Stimulated activated CD8-positive, alpha-beta memory T cell treated with anti-CD3 and anti-CD28 coated beads, Interleukin-12 subunit alpha, Interleukin-12 subunit beta, amount 100 ng/mL, for 1 hour (primary cell): ENCODE measurements around the gene ANKRD37.
A peak's percentile ranks its signal among the peaks of the same experiment; 100 is the strongest.

ENCODE experiments used
- DNase-seq: peaks from one replicate; pipeline ENCODE4 v3.0.0-alpha.2; 2020; ENCODE audit warnings: low read depth

ANKRD37 gene

GRCh38 chr4:185421366-185422124, 24.9 kb downstream of the ANKRD37 start:
- DNase-seq: no peak

- no peak for DNase-seq
Measured at GRCh38 chr4:185424905-185425646, 28.4 kb downstream of the ANKRD37 start.

DNA sequence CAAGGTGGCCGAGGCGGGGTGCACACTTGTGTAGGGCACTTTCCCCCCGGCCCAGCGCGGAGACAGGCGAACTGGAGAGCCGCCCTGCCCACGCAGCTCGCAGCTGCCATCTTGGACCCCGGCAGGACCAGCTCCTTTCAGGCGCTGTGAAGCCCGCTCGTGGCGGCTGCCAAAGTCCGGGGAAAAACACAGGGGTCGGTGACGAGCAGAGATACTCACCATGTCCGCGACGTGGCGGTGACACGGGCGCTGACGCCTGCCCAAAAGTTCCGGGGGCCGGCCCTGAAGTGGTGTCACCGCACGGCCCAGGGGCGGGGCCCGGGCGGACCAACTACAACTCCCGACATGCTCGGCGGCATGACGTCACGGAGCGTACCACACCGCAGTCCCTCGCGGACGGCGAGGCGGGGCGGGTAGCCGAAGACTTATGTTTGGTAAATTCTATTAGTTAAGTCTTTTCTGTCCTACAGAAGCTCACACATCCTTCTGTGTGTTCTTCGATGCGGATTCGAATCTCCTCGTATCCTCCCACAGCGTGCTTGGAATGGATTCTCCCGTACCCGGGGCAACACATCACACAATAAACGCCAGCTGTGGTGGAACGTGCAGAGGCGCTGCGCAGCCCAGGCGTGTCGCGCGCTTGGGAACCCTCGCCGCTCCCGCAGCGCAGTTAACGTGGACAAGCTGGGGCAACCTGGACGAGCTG, 29.2 kb downstream of the ANKRD37 start, which contains the start of gene UFSP2:
TSS of gene UFSP2 (minus strand) at position 318 of the 706 bp plus-strand sequence. CDS start at position 222, 96 bp downstream.
- peak; percentile 80 for DNase-seq

GRCh38 chr4:185426960-185427688, 30.5 kb downstream of the ANKRD37 start:
- no peak for DNase-seq

- no peak for DNase-seq
Measured at GRCh38 chr4:185429660-185430059, 33.0 kb downstream of the ANKRD37 start.

- no peak for DNase-seq
Measured at GRCh38 chr4:185435466-185435865, 38.8 kb downstream of the ANKRD37 start.

DNA sequence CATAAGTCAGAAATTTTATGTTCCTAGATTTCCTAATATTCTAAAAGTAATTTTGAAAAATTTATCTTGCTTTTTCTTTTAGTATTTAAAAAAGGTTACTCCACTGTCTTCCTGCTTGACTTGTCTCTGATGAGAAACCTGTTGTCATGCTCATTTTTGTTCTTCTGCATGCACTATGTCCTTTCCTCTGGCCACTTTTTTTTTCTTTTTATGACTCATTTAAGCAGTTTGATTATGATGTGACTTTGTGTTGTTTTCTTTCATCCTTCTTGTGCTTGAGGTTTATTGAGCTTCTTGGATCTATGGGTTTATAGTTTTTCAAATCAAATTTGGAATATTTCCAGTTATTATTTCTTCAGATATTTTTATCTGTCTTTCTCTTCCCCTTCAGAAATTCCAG, 41.2 kb downstream of the ANKRD37 start:
- no peak for DNase-seq

- DNase-seq: no peak
Measured at GRCh38 chr4:185441479-185441878, 44.8 kb downstream of the ANKRD37 start.

- no peak for DNase-seq
Measured at GRCh38 chr4:185445209-185445608, 48.6 kb downstream of the ANKRD37 start.
